ENCODE measurements around the gene NIPAL3.
"Not testable (repeated sequence)": the region's sequence is repeated elsewhere in the genome, so short reads cannot be mapped to it uniquely, and the experiment has no call there.

Gene NIPAL3

DNA sequence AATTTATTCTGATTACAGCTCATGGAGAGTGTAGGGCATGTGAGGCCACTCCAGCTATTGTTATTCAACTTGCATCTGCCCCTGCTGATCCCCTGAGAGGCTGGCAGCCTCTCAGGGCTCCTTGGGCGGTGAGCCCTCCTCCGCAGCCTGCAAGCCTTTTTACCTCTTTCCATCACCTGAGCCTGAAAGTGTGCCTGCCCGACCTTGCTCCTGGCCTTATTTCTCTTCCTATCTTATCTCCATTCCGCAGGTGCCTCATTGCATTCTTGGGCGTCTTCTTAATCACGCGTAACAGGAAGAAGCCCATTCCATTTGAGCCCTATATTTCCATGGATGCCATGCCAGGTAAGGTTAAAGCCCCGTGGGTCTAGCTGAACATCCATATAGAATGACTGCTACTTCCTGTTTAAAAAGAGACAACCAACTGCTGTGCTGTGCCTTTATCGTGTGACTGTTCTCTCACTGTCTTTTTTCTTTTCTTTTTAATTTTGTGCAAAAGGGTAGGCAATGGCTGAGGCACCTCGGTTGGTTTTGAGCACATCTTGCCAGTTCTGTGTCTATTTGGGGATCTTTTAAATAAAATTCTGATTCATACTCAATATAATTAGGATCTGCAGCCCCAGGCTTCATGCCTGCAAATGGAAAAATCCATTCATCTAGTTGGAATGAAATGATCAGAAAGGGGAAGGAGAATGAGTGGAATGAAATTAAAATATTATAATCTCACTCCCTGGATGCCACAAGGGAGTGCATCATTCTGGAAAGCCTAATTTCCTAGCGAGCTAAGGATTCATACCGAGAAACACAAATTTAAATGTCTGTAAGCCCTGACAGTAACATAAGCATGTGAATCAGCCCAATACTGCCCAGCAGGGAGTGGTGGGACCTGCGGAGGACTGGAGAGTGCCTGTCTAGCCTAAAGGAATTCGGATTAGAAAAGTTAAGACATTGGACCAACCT, 48.5 kb downstream of the NIPAL3 start:
- DNase-seq = no peak

DNA sequence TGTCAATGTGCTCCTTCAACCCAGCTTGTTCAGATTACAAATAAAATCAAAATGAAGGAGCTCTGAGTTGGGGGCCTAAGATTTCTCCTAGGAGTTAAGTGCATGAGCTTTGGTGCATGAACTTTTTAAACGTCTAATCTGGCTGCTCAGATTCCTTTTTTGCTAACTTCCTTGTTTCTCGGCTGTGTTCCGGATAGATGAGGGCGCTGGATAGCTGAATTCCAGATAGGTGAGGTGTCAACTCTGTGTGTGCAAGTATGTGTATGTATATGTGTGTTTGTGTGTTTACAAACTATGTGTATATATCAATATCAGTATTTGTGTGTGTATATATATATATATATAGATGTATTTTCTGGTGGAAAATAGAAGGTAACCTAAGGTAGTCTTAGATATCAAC, 49.5 kb downstream of the NIPAL3 start:
- DNase-seq = no peak

DNA sequence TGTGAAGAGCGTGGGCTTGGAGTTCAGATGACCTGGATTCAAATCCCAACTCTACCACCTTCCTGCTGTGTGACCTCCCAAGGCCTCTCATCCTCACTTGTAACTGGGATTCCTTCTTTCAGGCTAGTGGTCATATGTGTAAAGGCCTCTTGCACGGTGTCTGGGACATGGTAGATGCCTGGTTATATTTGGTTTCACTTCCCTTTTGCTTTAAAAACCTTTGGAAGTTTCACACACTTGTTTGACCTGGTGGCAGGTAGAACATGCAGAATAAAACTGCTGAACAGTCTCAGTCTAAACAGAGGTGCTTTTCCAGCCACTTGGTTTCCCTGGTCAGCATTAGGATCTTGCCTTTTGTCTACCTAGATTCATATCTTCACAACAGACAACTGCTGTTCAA, 50.0 kb downstream of the NIPAL3 start:
- no peak for DNase-seq

DNA sequence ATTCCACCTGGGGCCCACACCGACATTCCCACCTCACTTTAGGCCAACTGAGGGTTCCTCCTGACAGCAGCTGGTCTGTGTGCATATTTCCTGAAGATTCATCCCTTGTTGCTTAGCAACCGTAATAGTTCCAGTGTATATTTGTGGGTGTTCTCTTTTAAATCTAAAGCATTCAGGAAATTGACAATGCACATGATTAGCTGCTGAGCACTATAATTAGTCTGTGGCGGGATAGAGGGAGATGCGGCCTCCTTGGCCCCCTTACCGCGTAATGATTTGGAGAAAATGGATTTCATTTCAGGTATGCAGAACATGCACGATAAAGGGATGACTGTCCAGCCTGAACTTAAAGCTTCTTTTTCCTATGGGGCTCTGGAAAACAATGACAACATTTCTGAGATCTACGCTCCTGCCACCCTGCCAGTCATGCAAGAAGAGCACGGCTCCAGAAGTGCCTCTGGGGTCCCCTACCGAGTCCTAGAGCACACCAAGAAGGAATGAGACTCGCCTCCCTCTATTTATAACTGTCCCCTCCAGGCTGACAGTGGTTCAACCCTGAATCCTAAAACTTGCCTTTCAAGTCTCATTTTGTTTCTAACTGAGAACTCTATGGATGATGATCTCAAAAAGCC, 53.2 kb downstream of the NIPAL3 start:
- DNase-seq = no peak

DNA sequence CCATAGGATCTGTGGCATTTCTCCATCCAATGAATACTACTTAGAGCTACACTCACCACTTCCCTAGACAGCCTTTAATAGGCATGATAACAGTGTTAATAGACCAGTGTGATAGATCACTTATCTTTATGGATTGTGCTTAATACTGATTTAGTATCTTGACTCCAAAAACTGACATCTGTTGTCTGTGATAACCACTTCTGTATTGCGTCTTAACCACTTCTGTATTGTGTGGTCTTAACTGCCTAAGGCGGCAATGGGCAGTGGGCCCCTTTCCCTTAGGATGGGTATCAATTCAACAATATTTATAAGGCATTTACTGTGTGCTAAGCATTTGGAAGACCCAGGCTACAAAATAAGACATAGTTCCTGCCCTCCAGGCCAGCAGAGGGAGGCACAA, 55.0 kb downstream of the NIPAL3 start:
- DNase-seq = no peak

DNA sequence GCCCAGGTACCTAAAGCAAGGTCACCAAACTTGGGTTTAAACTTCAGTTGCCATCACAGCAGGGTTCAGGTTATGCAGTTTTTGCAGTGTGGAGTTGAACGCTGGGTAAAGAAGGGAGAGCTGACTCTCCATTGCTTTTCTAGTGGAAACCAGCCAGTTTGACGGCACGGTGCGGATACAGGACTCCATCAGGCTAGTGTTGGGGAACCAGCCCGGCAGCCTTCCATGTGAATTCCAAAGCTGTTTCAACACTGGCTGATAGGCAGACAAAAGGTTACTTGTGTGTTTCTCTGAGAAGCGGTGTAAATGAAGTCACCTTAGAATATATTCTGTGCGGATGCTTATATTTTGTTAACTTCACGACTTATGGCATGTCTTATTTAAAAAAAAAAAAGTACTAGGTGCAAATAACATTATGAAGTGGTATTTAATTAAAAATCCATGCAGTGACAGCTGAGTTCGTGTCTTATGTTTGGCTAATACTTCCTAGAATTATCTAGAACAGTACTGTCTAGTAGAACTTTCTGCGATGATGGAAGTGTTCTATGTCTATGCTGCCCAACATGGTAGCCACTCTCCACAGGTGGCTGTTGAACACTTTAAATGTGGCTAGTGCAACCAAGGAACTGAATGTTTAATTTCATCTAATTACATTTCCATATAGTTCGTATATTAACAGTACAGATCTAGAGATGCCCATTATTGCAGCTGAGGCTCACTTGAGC, 57.1 kb downstream of the NIPAL3 start:
- DNase-seq = no peak

DNA sequence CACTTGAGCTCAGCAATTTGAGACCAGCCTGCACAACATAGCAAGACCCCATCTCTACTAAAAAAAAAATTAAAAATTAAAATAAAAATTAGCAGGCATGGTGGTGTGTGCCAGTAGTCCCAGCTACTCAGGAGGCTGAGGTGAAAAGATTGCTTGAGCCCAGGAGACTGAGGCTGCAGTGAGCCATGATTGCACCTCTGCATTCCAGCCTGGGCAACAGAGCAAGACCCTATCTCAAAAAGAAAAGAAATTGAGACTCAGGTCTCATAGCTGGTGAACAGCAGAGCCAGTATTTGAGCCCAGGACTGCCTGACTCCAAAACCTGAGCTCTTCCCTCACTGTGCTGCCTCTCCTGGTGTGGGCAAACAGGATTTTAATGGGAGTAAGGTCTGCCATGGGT, 58.6 kb downstream of the NIPAL3 start:
- no peak for DNase-seq

DNA sequence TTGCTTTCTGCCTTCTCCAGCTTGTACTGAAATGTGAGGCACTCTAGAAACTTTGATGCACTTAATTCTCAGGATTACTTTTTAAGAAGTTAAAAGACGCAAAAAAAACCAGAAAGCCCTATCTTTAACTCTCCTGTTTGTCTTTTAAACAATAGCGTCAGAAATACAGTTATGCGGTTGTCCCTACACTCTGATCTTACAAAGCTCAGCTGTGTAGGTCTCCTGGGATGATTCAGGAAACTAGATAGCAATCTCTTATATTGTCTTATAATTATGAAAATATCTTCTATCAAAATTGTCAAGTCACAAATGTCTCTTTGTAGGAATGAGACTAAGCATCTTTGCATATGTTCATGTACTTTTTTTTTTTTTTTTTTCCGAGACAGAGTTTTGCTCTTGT, 60.1 kb downstream of the NIPAL3 start:
- DNase-seq = no peak

DNA sequence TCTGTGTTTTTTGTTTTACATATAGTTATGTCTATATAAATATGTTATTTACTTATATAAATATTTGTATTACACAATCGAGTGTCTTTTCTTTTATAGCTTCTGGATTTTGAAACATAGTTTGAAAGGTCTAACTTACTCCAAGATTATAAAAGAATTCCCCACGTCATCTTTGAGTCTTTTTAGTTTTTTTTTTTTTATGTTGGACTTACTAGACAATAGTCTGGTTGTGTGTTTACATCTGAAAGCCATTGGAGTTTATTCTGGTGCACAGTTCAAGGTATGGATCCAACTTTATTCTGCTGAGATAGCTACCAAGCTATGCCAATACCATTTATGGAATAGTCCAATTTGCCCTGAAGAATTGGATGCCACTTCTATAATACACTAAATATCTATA, 61.0 kb downstream of the NIPAL3 start:
- DNase-seq = no peak

DNA sequence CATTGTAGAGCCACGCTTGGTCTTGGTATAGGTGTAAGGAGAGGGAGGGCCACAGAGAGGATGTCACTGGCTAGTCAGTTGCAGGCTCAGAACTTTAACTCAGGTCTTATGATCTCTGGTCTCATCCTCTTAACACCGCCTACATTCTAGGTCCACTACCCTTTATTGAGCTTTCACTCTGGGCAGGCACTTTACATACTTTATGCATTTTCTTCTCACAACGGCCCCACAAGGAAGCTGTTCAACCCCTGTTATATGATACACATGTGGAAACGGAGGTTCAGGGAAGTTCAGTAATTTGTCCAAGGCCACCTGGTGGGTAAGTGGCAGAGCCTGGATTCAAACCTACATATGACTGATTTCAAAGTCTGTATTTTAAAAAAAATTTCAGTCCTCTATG, 61.7 kb downstream of the NIPAL3 start:
- no peak for DNase-seq

DNA sequence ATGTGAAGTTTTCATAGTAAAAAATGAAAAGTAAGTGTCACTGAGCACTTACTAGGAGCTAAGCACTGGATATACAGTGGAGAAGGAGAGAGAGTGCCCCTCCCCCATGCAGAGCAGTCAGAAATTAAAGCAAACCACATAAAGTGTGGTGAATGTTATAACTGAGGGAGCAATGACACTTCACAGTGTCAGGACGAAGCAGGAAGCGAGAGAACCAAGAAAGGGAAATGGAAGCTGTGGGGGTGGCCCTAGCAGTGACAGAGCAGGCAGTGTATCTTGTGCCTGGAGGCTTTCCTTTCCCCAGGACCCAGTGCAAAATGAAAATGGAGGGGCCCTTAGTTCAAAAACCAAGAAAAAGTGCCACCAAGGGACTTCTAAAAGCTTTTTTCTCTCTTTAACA, 65.5 kb downstream of the NIPAL3 start:
- DNase-seq = peak; percentile 29

DNA sequence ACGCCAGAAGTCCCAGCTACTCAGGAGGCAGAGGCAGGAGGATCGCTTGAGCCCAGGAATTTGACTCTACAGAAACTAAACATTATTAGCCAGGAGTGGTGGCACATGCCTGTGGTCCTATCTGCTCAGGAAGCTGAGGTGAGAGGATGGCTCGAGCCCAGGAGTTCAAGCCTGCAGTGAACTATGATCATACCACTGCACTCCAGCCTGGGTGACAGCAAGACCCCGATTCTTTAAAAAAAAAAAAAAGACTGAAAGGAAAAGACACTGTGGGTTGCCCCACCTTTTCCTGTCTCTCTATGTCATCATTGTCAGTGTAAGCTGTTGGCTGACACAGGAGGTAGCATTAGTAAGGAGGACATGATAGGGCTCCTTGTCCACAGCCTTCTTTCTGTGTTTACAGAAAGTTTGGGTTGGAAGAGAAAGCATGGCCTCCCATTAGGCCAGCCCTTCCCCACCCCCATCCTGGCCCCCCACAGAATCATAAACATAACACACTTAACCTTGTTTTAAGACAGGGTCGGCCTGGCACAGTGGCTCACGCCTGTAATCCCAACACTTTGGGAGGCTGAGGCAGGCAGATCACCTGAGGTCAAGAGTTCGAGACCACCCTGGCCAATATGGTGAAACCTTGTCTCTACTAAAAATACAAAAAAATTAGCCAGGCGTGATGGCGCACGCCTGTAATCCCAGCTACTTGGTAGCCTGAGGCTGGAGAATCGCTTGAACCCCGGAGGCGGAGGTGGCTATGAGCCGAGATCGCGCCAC, 66.4 kb downstream of the NIPAL3 start:
- DNase-seq = peak; percentile 29

DNA sequence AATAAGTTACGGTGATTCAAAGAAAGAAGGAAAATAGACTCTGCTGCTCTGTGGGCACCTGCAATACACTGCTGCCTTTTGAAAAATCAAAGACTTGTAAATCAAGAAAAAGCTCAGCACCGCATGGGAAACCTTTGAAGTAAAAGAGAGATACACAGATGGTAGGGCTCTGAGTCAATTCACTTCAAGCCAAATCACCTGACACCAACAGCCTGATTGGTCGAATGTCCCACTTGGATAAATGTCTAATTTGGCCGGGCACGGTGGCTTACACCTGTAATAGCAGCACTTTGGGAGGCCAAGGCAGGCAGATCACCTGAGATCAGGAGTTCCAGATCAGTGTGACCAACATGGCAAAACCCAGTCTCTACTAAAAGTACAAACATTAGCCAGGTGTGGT, 67.8 kb downstream of the NIPAL3 start:
- DNase-seq = no peak

DNA sequence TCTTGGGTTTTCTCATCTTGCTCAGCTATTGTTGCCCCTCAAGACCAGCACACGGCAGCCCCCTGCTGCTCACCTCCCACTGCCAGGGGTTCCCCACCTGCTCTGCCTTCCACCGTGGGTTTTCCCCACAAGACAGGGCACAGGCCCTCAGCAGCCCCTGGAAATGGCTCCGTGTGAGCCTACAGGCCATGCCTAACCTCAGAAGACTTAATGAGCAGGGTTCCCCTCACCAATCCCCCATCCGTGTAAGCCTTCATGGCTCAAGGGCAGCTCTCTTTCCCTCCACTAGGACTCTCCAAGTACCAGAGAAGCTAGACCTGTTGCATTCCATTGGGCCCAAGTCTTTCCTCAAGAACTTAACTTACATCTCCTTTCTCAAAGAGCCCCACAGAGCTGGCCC, 68.6 kb downstream of the NIPAL3 start:
- no peak for DNase-seq

DNA sequence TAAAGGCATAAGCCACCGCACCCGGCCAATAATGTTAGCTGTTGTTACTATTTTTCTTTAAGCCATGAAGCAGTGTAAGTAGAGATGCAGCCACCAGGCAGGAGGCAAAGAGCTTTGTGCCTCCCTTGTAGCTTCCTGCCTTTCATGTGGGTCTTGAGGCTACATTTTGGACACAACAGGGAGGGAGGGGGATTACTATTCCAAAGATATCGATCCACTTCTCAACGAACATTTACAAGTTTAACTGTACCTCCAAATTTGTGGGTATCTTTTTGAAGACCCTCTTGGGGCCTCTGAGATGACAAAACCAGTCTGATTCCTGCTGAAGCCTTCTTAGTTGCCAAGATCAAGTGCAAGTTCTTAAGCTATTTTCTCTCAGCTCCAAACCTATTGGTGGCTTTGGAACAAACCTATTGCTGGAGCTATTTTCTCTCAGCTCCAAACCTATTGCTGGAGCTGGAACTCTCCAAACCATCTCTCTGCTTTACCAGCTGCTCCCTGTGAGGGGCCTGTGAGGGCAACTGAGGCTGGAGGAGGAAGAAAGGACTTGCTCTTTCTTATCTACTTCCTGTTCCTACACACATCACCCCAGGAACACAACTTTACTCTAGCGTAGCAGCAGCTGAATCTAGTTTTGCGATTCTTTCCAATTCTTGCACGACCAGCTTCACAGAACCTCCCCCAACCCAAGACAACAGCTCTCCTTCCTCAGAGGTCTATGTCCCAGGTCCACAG, 70.9 kb downstream of the NIPAL3 start:
- DNase-seq = peak; percentile 34

DNA sequence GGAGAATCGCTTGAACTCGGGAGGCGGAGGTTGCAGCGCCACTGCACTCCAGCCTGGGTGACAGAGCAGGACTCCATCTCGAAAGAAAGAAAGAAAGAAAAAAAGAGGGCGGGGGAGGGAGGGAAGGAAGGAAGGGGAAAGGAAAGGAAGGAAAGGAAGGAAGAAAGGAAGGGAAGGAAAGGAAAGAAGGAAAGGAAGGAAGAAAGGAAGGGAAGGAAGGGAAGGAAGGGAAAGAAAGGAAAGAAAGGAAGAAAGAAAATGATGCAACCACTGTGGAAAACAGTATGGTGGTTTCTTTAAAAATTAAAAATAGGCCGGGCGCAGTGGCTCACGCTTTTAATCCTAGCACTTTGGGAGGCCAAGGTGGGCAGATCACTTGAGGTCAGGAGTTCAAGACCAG, 71.9 kb downstream of the NIPAL3 start:
- DNase-seq = no peak

DNA sequence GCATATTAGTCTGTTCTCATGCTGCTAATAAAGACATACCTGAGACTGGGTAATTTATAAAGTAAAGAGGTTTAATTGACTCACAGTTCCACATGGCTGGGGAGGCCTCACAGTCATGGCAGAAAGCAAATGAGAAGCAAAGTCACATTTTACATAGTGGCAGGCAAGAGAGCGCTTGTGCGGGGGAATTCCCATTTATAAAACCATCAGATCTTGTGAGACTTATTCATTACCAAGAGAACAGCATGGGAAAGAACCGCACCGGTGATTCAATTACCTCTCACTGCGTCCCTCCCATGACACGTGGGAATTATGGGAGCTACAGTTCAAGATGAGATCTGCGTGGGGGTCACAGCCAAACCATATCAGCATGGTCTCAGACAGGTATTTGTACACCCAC, 72.6 kb downstream of the NIPAL3 start:
- not testable (repeated sequence) for DNase-seq

DNA sequence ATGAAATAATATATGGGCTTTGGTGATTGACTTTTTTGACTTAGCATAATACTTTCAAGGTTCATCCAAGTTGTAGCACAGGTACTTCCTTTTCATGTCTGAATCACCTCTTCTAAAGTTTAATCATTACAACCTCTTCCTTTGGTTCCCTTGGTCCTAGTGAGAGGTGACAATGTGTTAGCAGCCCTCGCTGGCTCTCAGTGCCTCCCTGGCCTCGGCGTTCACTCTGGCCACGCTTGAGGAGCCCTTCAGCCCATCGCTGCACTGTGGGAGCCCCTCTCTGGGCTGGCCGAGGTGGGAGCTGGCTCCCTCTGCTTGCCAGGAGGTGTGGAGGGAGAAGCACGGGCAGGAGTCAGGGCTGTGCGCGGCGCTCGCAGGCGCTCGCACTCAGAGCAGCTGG, 74.1 kb downstream of the NIPAL3 start:
- no peak for DNase-seq

DNA sequence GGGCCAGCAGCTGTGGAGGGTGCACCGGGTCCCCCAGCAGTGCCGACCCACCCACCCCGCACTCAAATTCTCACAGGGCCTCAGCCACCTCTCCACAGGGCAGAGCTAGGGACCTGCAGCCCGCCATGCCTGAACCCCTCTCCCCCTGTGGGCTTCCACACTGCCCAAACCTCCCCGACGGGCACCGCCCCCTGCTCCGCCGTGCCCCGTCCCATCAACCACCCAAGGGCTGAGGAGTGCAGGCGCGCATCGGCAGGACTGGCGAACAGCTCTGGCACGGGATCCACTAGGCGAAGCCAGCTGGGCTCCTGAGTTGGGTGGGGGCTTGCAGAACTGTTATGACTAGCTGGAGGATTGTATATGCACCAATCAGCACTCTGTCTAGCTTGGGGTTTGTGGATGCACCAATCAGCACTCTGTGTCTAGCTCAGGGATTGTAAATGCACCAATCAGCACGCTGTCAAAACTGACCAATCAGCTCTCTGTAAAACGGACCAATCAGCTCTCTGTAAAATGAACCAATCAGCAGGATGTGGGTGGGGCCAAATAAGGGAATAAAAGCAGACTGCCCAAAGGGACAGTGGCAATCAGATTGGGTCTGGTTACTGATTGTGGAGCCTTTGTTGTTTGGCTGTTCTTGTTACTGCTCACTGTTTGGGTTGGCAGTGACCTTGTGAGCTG, 74.6 kb downstream of the NIPAL3 start:
- DNase-seq = no peak

DNA sequence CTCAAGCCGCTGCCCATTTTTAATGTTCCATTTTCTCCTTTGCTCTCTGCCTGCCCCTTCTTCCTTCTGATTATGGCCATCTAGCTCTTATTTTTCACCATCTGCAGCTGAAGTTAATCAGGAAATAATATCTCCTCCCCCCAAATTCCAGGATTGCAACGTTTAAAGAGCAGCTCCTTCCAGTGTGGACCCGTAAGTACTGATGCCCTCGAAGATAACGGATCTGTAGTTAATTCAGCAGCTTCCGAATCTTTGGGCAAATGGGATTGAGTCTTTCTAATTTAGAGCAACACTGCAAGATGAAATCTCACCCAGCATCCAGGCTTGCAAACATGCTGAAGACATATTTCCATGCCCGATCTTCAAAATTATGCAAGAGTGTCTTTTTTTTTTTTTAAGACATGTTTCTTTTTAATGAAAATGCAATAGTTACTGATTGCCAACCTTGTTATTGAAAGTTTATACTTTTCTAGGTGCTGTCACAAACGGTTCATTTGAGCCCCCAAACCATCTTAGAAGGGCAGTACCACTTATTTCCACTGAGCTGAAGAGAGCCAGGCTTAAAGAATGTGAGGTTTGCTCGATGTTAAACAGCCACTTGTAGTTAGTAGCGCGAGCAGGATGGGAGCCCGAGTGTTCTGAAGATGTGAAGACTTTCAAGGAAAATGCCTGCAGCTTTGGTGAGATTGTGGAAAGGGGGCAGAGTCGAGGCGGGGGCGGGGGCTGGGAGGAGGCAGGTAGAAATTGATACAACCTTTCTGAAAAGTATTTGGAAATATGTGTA, 76.2 kb downstream of the NIPAL3 start:
- DNase-seq = no peak

DNA sequence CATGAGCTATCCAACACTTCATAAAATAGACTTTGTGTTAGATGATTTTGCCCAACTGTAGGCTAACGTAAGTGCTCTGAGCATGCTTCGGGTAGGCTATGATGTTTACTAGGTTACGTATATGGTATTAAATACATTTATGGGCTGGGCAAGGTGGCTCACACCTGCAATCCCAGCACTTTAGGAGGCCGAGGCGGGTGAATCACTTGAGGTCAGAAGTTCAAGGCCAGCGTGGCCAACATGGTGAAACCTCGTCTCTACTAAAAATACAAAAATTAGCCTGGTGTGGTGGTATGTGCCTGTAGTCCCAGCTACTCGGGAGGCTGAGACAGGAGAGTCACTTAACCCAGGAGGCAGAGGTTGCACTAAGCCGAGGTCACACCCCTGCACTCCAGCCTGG, 77.3 kb downstream of the NIPAL3 start:
- DNase-seq = not testable (repeated sequence)

Measured in activated gamma-delta T cell treated with Interleukin-2 at 50 U/mL for 16 hours (primary cell).